A172 (cell line): ENCODE results near the gene PPDPF. TPM values are rescaled to one million over a fixed set of nuclear protein-coding genes. Genes with fewer than 3 reads are reported as not detected.

Experiments used
- DNase-seq: peaks from one replicate; pipeline ENCODE4 v3.0.0-alpha.2; 2015; ENCODE audit warnings: low spot score
- total RNA-seq: library from RNA; depleted of rRNA; stranded (reverse); fragments of >200 nt; shearing (Covaris generic); gene quantifications from 2 replicates; pipeline ENCODE4 v1.2.3, GENCODE V29; 2014

PPDPF gene
- total RNA-seq, 1 experiment from 2014 or later = 67.4 TPM

DNA sequence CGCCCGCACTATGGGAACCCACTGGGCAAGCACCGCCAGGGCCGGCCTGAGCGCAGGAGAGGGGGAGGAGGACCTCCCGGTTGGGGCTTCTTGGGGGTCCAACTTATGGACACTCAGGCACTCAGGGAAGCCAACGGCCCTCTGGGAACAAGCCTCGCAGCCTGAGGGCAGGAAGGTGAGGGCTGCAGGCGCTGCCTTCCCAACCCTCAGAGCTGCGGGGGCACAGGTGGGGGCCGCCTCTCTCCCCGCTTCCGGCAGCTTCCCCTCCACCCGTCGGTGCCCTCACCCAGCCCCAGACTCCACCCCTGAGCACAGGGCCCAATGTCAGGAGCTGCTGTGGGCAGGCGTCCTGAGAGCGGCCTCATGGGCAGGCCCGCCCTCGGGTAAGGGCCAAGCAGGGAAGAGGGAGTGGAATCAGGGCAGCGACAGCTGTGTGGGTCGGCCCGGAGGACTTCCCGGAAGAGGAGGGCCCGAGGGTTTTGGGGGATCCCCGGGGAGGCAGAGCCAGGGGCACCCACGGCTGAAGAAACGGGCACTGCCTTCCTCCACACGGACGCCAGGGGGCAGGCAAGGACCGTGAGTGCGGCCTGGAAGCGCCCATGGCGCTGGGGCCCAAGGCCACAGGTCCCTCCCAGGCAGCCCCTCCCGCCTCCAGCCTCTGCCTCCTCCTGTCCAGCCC lies 17.1 kb downstream of the PPDPF start:
- DNase-seq = peak; percentile 99

- peak; percentile 63 for DNase-seq
These were observed 17.9 kb downstream of the PPDPF start for GRCh38 chr20:63538204-63539091.

- no peak for DNase-seq
These were observed 18.5 kb downstream of the PPDPF start for GRCh38 chr20:63539092-63539430.

GRCh38 chr20:63539441-63540370 lies 19.1 kb downstream of the PPDPF start:
- no peak for DNase-seq

GRCh38 chr20:63540417-63541186 lies 20.0 kb downstream of the PPDPF start:
- DNase-seq = no peak

DNA sequence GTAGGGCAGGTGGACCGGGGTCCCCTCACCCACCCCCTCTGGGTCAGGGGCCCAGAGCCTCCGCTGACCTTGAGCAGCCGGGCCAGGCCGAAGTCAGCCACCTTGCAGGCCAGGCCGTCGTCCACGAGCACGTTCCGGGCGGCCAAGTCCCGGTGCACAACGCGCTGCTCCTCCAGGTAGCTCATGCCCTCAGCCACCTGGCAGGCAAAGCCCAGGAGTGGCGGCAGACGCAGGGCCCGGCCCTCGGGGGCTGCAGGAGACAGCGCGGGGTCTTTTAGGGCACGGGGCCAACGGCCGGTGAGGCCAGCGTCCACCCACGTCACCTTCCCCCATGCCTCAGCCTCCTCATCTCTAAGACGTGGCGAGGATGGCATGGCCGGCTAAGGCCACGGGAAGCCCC lies 20.8 kb downstream of the PPDPF start:
- no peak for DNase-seq

DNA sequence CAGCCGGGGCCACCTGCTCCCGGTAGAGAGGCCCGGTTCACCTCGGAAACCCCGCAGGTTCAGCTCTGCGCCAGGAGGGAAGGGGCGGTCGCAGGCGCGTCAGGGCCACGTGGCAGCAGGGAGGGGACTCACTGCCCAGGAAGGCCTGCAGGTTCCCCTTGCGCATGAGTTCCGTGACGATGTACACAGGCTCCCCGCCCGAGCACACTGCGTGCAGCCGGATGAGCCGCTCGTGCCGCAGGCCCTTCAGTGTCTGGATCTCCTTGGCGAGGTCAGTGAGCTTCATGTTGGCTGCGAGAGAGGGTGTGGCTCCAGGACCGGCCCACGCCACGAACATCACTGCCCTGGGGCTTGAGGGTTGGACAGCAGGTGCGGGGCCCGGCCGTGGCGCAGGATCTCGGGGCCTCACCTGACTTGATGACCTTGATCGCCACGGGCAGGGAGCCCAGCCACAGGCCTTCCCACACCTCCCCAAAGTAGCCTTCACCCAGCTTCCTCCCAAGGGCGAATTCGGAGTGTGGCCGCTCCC lies 21.5 kb downstream of the PPDPF start:
- DNase-seq = no peak

DNA sequence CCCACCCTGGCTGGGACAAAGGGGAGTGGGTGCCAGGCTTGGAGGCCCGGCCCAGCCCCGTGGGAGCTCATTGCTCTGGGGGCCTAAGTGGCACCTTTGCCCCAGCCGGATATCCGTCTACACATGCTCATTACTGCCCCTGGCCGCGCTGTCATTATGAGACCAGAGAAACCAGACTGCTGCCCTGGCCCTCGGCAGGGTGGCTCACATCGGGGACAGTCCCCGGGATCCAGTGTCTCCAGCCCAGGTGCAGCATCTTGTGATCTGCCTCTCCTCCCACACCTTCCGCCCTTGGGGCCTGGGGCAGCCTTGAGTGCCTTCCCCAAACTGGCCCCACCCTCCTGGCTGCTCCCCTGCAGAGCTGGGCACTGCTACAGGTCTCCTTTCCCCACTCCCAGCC lies 22.1 kb downstream of the PPDPF start:
- no peak for DNase-seq

DNA sequence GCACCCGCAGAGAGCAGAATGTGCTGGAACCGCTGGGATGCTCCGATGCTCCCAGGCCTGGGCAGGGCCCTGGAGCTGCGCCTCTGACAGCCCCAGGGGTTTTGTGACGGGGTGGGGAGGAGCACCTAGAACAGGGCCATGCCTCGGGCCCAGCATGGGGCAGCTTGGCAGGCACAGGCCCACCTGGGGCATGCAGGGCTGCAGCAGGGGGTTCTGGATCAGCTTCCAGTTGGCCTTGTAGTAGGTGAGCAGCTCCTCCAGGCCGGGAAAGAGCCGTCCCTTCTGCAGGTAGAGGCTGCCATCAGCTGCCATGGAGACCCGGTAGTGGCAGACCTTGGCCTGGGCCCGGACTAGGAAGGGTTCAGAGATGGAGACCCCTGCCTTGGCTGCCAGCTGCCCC lies 22.6 kb downstream of the PPDPF start:
- no peak for DNase-seq

DNA sequence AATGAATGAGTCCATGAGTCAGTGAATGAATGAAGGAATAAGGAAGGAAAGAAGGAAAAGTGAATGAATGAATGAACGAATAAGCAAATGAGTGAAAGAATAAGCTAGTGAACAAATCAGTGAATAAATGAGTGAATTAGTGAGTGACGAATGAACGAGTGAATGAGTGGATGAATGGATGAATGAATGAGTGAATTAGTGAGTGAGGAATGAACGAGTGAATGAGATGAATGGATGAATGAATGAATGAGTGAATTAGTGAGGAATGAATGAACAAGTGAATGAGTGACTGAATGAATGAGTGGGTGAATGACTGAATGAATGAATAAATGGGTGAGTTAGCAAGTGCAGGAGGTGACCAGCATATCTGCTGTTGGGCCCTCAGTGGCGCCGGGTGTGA lies 23.2 kb downstream of the PPDPF start:
- no peak for DNase-seq

DNA sequence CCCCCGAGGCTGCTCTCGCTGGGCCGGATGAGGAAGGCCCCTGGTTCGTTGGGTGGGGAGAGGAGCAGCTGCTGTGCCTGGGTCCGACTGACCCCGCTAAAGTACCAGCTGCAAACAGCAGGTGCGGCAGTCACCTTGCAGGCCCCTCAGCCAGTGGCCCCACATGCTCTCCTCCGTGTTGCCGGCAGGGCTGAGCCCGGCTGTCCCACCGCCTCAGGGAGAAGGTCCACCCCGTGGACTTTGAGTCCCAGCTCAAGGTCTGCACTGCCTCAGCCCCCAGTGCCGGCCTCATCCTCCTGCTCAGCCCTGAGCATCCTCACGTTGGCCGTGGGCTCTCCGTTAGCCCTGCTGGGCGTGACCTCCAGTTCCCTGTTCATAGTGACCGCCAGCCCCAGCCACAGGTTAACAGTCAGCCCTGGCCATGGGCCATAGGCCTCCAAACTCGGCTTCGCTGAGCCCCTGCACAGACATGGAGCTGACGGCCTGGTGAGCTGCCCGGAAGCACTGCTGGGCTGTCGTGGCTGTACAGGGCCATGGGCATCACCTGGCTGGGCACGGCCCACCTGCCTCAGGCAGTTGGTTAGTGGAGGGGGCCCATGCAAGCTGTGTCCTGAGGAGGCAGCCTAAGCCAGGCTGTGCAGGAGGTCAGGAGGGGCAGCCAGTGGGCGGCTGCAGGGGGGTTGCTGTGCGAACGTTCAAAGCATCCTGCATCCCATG lies 23.8 kb downstream of the PPDPF start:
- DNase-seq = no peak

- DNase-seq = peak; percentile 93
These were observed 24.5 kb downstream of the PPDPF start for GRCh38 chr20:63544958-63545516.

DNA sequence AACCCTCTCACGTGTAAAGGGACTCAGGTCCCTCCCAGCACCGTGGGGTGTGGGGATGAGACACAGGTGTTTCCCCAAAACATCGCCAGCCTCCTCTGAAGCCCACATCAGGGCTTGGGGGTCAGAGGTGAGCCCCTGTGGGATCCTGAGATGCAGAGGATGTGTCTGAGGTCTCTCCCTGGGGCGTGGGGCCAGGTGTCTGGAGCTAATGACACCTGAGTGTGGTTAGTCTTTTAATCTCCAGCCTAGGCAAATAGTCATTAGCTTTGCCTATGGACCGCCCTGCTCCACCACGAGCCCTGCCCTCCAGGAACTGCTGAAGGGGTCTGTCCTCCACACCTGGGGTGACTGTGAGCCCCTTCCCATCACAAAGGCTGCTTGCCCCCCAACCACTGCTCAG lies 25.2 kb downstream of the PPDPF start:
- no peak for DNase-seq

- DNase-seq = no peak
These were observed 25.8 kb downstream of the PPDPF start for GRCh38 chr20:63546256-63546955.

GRCh38 chr20:63546956-63547724 lies 26.6 kb downstream of the PPDPF start:
- no peak for DNase-seq

DNA sequence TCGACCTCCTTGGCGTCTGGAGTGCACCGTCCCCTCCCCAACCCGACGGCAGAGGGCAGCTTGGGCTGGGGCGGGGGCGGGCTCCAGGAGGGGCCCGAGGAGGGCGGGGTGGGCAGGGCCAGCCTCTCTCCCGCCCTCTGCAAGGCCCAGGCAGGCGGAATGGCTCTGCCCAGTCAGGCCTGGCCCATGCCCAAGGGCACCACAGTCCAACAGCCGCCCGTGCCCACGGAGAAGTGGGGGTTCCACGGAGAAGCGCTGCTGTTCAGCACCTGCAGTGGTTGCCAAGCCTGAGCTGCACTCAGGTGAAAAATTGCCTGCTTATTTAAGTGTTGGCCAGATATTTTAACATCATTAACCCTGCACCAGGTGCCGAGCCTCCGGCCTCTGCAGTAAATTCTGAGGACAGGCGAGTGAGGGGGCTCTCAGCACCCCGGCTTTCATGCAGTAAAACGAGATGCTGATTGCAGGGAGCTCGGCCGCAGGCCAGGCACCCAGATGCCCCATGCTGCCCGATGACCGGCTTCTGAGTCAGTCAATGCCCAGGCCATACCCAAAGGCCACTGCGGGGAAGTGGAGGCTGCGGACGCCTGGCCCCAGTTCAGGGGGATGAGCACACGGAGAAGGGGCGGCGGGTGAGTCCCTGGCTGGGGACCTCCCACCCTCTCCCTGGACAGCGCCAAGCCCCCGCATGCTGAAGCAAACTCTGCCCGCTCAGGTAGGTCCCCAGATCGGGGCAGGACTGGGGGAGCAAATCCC lies 27.3 kb downstream of the PPDPF start, which contains the start of gene SRMS:
SRMS (minus strand) TSS at position 25 of the 756 bp plus-strand sequence. CDS start 286 bp downstream, outside the sequence.
- peak; percentile 26 for DNase-seq

DNA sequence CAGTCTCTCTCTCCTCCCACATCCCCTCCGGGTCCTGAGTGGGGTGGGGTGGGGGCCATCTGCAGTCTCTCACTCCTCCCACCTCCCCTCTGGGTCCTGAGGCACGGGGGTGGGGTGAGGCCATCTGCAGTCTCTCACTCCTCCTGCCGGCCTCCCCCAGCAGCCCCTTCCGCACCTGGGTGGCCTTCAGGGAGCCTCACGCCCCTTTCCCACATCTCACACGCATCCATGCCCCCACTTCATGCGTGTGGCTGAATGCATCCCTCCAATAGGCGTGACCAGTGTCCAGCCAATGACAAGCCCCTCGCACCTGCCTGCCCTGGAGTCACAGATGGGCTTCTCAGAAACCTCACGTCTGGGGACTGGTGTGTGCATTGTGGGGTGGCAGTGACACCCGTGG lies 28.0 kb downstream of the PPDPF start:
- DNase-seq = no peak

GRCh38 chr20:63549019-63549418 lies 28.5 kb downstream of the PPDPF start:
- DNase-seq = no peak
